HG03064 (cell line): ENCODE measurements around the gene RGL3.
"Not testable (repeated sequence)": the region's sequence is repeated elsewhere in the genome, so short reads cannot be mapped to it uniquely, and the experiment has no call there.

ENCODE experiments used
- ATAC-seq: cut with Tn5 transposase; IDR thresholded peaks from one replicate; pipeline ENCODE4 v1.9.1; 2021; ENCODE audit warnings: low read depth; ENCODE audit not compliant: unreplicated experiment

RGL3 gene

DNA sequence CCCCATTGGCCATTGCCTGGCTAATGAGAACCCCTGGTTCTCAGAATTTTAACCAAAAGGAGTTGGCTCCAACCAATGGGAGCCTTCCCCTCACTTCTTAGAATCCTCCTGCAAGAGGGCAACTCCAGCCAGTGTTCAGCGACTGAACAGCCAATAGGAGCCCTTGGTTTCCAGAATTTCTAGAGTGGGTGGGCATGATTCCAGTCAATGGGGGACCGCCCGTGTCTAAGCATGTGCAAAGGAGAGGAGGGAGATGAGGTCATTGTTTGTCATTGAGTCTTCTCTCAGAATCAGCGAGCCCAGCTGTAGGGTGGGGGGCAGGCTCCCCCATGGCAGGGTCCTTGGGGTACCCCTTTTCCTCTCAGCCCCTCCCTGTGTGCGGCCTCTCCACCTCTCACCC, 54.2 kb downstream of the RGL3 start:
- no peak for ATAC-seq

DNA sequence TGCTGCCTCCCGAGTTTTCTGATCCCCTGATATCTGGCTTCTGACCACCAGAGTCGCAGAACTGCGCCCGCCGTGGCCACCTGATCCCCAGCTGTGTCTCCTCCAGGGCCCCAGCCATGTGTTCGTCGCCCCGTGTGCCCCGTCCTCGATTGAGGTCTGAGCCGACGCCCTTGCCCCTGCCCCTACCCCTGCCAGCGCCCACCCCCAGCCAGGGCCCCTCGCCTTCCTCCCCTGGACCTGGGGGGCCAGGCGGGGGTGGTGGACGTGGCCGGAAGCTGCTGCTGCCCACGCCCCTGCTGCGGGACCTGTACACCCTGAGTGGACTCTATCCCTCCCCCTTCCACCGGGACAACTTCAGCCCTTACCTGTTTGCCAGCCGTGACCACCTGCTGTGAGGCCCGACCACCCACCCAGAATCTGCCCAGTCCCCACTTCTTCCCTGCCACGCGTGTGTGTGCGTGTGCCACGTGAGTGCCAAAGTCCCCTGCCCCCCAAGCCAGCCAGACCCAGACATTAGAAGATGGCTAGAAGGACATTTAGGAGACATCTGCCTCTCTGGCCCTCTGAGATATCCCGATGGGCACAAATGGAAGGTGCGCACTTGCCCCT, 54.7 kb downstream of the RGL3 start:
- no peak for ATAC-seq

DNA sequence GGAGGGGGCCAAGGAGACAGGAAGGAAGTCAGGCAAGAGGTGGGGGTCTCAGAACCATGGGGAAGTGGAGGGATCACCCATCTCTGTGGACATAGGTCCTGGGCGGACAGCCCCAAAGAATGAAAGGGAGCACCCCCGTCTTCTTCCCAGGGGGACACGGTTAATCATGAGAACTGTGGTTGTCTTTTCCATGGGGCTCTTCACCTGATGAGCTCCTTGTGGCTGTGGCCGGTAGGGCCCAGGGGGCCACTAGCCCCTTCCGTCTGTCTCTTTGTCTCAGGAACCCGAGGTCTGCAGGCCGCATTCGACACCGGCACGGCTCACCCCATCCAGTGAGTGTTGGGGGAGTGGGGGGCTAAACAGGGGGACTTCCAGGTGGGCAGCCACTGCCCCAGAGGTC, 55.2 kb downstream of the RGL3 start:
- no peak for ATAC-seq

DNA sequence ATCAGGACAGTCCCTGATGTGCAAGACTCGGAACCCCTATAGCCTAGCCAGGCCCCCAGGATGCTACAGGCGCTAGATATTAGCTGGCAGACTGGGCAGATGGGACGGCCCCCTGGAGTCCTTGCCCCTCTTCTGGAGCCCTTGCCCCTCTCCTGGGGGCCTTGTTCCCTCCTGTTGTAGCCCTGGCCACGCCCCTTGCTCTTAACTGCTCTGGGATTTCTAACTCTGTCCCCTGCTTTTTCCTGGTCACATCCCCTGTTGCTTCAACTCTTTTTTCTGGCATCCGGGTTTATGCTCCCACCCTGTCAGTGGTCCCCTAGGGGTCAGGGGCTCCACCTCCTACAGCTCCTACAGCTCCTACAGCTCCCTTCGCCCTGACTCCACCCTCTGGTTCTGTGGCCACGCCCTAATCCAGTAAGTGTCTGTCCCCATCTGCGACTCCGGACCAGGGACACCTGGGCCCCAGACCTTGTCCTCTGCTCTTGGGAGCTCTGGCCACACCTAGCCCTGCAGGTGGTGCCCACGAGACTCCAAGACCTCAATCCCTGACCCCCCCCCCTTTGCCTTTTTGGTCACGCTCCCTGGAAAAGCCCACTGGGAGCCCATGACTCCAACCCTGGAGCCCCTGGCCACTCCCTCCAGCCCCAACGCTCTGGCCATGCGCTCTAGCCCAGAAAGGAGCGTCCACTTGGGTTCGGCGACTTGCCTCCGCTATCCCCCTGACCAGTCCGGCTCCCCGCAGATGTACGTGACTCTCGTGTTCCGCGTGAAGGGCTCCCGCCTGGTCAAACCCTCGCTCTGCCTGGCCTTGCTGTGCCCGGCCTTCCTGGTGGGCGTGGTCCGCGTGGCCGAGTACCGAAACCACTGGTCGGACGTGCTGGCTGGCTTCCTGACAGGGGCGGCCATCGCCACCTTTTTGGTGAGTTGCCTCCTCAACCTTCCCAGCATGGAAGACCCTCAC, 57.1 kb downstream of the RGL3 start:
- no peak for ATAC-seq

DNA sequence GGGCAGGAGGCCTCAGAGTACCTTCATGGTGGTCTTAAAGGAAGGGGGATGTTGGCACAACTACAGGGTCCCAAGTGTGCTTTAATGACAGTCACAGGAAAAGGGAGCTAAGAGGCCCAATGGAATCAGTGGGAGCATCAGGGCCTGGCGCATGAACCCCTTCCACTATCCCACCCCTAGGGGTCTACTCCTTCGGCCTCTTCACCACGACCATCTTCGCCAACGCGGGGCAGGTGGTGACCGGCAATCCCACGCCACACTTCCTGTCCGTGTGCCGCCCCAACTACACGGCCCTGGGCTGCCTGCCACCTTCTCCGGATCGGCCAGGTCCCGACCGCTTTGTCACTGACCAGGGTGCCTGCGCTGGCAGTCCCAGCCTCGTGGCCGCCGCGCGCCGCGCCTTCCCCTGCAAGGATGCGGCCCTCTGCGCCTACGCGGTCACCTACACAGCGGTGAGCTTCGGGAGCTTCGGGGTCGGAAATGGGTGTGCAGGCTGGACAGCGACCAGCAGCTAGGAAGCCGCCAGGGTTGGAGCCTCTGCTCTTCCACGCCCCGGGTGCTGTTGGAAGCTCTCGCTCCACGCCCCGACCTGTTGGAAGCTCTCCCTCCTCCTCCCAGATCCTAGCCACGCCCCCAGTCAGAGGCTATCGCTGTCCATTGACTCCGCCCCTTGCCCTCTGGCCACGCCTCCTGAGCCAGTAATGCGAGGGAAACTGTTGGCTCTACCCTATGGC, 57.9 kb downstream of the RGL3 start:
- ATAC-seq: no peak

DNA sequence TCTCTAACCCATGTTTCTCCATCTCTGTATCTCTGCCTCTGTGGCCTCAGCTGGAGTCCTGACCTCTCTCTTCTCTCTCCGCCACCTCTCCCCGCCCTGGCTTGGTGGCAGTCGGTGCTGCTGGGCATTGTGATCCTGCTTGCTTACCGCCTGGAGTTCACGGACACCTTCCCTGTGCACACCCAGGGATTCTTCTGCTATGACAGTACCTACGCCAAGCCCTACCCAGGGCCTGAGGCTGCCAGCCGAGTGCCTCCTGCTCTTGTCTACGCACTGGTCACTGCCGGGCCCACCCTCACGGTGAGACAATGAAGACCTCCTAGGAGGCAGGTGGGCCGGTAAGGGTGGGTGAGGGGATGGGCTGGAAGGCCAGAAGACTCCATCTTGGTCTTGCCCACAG, 59.7 kb downstream of the RGL3 start:
- no peak for ATAC-seq

DNA sequence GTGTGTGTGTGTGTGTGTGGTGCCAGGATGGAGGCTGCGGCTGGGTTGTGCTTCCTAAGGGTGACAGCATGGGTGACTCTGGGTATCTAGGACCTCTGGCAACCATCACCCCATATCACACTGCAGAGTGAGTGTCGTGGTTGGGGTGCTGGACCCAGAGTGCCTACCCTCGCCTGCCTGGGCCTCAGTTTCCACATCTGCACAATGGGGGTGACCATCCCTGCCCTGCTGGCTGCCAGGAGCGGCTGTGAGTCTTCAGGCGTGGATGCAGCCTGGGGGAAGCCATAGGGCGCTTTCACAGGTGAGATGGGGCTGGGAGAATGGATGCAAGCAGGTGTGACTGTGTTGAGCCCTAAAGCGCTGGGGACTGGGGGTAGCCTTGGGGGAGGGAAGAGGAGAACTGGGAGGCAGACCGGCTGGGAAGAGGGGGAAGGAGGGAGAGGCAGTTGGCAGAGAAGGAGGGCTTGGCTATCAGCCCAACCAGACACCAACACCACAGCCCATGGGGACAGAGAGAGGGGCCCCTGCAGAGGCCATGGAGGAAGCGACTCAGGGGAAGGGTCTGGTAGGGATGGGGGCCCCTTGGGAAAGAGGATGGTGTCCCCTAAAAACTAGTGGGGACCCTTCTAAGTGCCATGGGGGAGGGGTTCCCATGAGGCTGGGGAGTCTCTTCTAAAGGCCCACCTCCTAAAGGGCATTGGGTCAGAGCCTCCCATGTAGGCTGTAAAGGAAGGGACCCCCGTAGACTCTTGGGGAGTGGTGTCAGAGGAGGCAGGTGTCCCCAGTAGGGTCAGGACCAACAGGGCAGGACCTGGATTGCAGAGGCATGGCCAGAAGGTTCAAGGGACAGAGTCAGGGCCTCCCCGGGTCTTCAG, 62.2 kb downstream of the RGL3 start:
- ATAC-seq: no peak

DNA sequence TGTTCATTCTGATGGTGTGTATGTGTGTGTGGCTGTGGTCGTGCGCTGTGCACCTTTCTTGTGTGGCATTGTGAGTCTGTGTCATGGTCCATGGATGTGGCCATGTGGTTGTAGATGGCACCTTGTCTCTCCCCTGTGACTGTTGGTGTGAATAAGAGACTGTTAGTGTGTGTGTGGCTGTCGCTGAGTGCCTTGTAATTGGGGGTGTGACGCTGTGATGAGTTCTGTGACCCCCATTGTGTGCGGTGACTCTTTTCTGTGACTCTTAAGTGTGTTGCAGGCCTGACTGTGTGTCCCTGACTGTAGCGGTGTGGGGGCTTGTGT, 63.1 kb downstream of the RGL3 start:
- ATAC-seq: no peak

DNA sequence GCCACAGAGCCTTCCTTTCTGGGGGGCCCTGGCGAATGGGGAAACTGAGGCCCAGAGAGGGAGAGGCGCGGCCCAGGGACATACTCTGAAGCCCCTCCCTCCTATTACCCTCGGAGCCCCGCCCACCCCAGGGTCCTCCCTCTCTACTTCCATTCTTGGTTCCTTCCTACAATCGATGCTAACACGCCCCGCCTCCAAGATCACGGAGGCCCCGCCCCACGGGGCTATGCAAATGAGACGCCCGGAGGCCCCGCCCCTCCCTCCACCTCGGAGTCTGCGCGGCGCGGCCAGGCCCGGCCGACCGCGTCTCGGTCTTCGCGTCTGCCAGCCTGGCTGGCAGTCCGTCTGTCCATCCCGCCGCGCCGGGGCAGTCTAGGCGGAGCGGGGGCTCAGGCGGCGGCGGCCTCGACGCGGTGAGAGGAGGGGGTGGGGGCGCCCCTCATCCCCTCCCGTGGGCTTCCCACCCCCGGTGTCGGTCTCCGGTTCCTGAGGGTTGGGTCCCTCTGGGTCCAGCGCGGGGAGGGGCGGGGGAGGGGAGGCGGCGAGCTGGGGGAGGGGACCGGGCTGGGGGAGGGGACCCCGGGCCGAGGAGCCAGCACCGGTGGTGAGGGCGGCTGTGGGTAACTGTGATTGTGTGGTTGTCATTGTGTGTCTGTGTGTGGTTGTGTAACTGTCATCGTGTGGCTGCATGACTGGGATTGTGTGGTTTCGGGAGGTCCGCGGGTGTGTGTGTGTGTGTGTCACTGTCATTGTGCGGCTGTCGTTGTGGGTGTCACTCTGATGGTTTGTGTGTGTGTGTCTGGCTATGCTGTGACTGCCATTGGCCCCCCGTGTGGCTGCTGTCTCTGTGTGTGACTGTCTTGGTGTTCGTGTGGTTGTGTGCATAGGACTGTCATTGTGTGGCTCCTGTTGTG, 63.7 kb downstream of the RGL3 start, which contains the start of gene PLPPR2:
Gene PLPPR2 (plus strand): TSS at position 273 of the 914 bp plus-strand sequence. CDS start 2,242 bp downstream, outside the sequence.
- ATAC-seq: no peak

DNA sequence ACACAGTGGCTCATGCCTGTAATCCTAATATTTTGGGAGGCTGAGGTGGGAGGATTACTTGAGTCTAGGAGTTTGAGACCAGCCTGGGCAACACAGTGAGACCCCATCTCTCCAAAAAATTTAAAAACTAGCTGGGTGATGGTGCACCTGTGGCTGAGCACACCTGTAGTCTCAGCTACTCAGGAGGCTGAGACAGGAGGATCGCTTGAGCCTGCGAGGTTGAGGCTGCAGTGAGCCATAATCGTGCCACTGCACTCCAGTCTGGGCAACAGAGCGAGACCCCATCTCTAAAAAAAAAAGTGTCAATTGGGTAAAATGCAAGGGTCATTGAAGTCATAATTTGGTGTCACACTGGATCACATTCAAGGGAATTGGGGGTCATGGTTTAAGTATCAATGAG, 65.0 kb downstream of the RGL3 start:
- not testable (repeated sequence) for ATAC-seq

DNA sequence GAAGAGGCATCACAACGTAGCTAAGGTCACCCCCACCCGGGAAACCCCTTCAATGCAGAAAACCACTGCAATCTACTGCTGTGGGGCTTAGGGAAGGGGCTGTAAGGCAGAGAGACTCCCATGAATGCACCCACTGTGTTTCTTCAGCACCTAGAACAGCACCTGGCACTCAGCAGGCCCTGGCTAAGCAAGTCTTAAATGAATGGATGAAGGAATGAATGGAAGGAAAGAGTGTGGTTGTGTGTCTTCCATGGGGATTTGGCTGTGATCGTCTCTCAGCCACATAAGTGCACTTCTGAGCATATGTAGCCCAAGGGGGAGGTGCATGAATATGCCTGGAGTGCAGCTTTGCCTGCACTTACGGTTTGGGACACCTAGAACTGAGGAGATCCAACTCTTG, 69.9 kb downstream of the RGL3 start:
- ATAC-seq: no peak

DNA sequence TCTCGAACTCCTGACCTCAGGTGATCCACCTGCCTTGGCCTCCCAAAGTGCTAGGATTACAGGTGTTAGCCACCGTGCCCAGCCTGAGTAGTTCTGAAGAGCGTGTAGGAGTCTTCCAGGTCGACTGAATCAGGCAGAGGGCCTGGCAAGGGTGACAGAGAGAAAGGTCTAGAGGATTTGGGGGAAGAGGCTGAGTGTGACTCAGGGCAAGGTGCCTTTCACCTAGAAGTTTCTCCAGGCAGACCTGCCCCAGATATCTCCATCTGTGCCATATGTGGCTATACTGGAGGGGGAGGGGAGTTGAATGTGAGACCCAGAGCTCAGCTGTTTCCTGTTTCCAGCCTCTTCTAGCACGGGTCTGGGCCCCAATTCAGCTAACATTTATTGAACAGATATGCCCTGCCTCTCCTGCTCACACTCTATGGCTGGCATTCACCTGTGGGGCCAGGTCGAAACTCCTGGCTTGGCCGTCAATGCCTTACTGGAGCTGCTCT, 71.5 kb downstream of the RGL3 start:
- no peak for ATAC-seq

DNA sequence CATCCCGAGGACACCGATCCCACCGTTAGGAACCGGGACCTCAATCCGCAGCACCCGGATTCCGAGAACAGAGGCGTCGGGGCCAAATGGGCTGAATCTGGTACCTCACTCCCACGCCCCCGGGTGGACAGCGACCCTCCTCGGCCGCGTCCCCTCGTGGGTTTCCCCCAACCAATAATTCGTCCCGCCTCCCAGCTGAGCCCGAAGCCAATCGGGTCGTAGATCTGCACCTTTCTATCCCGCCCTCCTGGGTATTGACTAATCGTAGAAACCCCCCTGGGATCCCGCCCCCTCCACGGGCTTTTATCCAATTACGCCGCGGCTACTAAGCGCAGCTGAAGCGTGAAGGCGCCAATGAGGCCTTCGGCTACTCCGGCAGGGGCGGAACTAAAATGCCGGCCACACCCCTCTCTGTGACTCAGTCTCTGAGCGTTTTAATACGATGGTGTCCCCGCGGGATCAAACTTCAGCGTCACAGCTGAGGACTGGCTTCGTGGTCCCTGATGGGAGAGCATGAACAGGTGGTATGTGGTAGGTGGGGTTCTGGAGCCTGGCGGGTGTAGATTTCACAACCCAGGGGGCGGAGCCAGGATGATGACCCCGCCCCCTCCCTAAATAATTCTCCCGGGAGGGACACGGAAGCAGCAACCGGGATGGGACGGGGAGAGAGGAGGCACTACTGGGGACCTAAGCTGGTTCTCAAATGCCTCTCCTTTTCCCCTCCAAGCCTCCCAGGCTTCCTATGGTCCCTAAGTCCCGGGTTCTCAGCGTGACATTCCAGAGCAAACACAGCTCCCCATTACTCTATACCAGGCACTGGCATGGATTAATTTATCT, 72.8 kb downstream of the RGL3 start, which contains the start of the genes CCDC159 and TMEM205:
Gene CCDC159 (plus strand): TSS at position 416 of the 837 bp plus-strand sequence. CDS start 88 bp downstream, at position 504.
Gene TMEM205 (minus strand): TSS at position 165 of the 837 bp plus-strand sequence. CDS start 649 bp downstream, outside the sequence.
- ATAC-seq: peak; percentile 74

DNA sequence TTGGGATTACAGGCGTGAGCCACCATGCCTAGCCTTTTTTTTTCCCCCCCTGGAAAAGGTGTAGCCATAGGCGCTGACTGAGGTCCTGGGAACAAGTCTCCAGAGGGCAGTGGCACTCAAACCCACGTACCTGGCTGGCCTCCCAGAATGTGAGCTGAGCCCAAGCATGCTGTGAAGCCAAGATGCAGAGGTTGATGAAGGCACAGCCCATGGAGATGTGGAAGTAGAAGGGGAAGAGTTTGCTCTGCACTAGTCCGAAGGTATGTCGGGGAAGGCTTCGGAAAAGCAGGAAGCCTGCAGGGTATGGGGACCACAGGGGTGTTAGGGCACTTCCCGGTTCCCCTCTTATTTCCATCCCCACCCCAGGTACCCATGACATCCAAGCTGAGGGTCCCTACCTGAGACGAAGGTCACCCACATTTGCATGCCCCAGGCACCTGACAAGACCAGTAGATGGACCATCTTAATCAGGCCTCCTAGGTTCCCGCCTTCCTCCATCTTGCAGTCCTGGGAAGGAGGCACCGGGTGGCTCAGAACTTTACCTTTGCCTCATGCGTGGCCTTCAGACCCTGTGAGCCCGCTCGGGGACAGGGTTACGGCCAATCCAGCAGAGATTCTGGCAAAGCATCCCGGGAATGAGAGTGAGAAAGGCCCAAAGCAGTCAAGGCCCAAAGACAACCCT, 73.9 kb downstream of the RGL3 start:
- no peak for ATAC-seq
